HG03159 (cell line): ENCODE results near the gene FGR.

Experiments used
- ATAC-seq: cut with Tn5 transposase; IDR thresholded peaks from one replicate; pipeline ENCODE4 v1.9.1; 2021; ENCODE audit warnings: mild to moderate bottlenecking, moderate library complexity; ENCODE audit not compliant: unreplicated experiment

Gene FGR

DNA sequence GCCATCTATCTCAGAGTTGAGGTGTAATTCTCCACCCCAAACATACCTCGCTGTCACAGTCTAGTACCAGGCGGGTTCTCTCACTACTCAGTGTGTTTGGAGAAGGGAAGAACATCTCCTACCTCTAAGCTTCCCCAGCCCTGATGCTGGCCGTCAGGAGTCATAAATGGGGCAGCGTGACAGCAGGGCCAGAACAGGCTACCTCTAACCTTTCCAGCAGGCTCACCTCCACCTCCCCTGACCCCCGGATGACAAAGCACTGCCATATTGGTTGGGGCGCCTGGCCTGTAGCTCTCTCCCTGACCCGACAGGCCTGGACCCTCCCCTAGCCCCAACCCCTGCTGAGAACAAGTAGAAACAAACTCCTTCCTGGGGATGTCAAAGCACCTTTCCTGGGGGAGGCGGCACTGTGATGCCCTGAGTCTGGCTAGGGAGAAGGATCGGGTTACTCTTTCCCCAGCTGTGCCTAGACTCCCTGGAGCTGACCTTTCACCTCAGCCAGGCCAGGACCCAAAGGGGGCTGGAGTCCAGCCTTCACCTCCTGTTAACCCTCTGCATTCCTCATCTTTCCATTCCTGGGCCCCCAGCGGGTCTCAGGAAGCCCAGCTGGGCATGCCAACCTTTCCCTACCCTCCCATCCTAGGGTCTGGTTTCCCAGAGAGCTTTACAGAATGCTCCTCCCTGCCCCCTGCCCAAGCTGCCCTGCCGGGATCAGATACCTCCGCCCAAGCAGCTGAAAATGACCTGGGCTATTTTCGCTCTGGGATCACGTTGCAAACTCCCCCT, 65.3 kb downstream of the FGR start:
- ATAC-seq: no peak

DNA sequence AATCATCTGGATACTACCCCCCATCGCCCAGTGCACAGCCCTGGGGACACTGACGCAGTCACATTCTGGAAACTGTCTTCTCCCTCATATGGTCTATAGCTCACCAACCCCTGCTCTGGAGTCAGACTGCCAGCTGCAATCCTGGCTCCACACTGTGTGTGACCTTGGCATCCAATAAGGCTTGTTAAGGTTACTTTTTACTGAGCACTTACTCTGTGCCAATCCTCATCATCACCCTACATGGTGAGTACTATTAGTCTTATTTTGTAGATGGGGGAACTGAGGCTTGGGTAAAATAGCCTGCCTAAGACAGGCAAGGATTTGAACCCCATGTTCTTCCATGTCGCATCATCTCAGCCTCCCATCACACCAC, 65.9 kb downstream of the FGR start:
- ATAC-seq: no peak

DNA sequence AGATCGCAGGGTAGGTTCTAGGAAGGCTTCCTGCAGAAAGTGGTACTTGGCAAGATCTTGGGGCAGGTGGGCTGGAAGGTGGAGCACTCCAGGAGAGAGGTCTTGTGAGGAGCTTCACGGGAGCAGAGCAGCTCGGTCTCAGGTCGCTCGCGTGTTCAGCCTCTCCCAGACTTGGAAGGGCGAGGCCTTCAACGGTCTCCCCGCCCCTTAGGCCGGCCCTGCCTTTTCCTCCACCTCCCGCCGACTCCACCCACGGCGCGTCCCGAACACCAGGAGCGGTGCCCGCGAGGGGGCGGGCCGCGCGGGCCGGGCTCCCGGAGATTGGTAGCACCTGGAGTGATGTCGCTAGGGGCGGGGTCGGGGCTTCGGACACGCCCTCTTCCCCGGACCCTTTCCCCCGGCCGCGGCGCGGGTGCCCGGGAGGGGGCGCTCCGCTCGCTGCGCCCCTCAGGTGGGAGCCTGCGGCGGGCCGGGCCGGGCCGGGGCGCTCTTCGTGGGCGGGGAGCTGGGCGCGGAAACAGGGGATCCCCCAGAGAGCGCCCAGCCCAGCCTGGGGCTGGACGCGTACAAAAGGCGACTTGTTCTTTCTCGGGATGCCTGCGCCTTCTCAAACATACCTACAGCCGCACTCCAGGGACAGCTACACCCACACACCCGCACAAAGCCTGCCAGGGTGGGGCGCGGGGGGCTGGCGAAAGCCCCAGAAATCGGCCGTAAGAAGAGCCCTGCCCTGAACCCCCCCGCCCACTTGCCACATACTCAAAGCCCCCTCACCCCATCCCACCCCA, 66.5 kb downstream of the FGR start:
- ATAC-seq: peak; percentile 73

DNA sequence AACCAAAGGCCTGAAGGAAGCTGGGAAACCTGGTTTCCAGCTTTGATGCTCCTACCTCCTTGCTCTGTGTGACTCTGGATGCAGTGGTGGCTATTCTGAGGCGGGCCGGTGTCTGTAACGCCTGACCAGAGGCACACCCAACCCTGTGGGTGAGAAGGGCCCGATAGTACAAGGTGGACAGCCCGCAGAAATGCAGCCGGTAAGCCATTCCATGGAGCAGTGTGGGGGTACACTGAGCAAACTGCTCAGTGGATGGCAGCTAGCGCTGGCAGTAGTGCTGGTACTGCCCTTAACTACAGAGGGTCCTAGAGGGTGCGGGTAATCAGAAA, 67.0 kb downstream of the FGR start:
- no peak for ATAC-seq

DNA sequence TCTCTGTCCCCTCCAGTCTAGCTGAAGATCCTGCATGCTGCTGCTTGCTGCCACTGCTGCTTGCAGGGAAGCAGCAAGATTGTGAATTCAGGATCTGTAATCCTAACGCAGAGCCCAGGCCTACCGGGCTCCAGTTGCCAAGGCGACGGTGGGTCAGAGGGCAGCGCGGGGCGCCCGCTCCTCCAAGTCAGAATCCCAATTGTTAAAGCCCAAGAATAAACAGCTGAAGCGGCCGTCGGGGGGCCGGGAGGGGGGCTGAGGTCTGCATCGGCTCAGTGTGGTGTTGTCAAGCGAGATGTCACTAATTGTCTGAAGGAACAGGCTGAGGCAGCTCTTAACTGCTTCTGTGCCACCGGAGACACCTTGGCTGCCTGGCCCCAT, 67.8 kb downstream of the FGR start:
- no peak for ATAC-seq

DNA sequence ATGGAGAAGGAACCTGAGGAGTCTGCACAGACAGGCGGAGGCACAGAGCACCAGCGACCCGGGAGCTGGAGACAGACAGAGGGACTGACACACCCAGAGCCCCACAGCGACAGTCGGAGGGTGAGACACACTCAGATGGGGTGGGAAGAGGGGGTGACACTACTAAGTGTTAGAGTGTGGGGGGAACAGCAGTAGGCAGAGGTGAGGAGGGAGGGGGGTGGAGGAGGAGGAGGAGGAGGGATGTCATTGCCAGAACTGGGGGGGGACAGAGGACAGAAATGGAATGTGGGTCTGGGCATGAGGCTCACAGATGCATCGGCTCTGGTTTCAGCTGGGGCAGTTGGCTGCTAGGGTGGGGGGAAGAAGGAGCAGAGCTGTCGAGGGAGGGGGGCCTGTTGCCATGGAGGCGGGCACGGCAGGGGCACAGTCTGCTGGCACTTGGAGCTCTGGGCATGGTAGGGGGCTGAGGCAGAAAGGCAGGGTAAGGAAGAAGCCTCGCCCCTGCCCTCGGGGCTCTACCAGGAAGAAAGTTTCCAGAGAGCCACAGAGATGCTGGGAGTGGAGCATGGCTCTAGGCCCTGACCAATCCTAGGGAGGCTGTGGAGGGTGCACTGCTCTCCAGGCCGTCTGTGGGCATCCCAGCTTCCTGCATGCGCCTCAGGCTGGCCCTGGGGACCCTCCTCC, 68.4 kb downstream of the FGR start:
- no peak for ATAC-seq

DNA sequence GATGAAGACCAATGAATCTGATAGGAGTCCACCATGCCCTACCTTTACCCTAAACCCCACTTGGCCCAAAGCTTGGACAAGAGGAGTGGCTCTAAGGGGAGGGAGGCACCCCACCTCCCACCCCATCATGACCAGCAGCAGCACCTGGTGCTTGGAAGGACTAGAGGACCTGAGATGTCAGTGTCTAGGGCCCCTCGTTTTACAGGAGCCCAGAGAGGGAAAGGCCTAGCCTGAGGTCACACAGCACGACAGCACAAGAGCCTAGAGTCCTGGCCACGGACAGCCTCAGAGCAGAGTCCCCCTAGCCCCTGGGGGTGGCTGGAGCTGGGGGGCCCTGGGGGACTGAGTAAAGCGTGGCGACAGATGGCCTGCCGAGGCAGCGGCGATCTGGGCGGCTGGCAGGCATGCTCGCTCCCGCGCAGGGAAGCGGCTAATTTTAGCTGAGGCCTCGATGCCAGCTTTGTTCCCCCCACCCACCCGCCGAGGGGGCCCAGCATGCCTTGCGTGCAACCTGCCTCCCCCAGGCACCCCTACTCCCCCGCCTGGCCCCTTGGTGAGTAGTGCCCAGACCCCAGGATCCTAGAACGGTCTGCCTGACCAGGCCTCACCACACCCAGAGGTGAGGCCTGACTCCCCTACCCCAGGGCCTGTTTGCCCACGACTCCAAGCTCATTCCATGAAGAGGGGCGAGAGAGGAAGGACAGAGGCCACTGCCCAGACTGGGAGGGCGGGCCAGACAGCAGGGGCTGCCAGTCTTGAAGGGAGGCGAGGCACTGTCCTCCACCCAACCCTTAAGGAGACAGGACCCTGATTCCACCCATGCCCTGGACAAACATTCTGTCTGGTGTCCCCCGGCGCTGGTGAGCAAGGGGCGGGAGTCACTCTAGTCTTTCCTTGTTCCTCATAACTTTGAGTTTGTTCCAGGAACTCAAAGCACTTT, 70.0 kb downstream of the FGR start:
- no peak for ATAC-seq

DNA sequence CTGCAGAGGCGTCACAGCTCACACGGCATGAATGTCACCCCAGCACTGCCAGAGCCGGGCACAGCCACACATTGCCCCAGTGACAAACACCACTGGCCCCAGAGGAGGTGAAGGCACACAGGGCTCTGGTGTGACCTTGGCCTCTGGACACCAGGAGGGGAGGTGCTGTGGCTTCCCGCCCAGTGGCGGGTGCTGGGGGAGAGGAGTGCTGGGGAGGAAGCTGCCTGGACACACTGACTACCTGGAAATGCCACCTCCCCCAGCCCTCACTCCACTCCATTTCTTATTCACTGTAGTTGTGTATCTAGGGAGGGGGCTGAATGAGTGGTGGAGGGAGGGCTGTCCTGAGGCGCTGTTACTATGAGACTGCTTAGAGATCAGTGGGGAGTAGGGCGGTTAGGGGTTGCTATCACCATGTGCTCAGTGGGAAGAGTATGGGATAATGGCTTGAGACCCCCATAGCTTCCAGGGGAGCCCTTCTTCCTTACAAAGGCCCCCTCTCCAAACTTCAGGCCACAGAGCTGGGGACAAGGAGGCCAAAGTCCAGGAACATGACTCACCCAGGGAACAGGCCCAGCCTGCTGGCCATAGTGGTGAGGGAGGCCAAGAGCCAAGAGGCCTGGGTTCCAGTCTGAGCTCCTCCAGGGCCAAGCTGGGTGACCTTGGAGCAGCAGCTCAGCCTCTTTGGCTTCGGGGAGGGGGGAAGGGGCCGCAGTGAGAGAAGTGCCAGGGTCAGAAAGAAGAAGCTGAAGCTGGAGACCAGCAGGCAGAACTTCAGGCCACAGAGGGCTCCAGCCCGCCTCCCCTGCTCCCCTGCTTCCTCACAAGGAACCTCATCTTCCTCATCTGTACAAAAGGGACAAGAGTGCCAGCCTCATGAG, 71.2 kb downstream of the FGR start:
- no peak for ATAC-seq

DNA sequence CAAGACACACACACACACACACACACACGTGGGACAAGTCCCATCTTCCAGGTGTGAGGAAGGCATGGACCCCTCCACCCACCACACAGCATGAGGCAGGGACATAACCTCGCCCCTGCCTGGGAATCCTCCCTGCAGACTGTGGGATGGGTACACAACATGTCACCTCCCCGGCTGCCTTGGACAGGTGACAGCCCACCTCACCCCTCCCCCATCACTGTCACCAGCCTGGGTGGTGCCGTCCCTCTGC, 71.7 kb downstream of the FGR start:
- ATAC-seq: no peak

DNA sequence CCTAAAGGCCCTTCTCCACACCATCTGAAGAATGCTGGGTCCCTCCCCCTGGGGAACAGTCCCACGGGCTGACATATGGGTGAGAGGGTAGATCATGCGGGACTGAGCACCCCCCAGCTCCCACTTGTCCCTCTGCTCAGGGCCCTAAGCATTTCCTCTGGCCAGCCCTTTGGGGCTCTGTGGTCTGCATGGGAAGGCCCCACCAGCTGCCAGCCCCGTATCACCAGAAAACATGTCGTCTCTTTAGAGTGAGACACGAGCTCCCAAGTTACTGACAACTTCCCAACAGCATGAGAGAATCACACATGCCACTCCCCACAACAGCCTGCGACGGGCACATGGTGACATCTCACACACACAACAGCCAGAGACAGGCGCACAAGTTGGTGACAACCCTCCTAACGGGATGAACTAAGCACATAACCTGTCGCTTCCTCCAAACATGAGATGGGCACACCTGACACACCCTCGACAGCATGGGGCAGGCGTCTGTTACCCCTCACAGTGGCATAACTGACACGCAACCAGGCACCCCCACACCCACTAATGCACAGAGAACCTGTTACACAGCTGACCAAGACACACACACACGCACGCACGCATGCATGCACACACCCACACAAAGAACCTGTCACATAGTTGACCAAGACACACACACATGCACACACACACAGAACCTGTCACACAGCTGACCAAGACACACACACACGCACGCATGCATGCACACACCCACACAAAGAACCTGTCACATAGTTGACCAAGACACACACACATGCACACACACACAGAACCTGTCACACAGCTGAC, 72.2 kb downstream of the FGR start:
- no peak for ATAC-seq
